IPS-18a (cell line): ENCODE measurements around the gene GSTM4.

Source experiments
- H3K27ac ChIP-seq: one replicate; pipeline ENCODE4 v1.5.1; 2013; ENCODE audit warnings: low read length
- H3K27me3 ChIP-seq: one replicate; pipeline ENCODE4 v1.6.1; 2013; ENCODE audit warnings: mild to moderate bottlenecking, low read length; ENCODE audit not compliant: control insufficient read depth, insufficient read depth
- H3K36me3 ChIP-seq: one replicate; pipeline ENCODE4 v1.6.1; 2013; ENCODE audit warnings: low read depth, low read length; ENCODE audit not compliant: control insufficient read depth
- H3K4me1 ChIP-seq: one replicate; pipeline ENCODE4 v1.6.1; 2013; ENCODE audit warnings: low read depth, low read length; ENCODE audit not compliant: control insufficient read depth
- H3K4me3 ChIP-seq: one replicate; pipeline ENCODE4 v1.5.1; 2013; ENCODE audit warnings: low read length
- H3K9ac ChIP-seq: one replicate; pipeline ENCODE4 v1.6.1; 2013; ENCODE audit warnings: mild to moderate bottlenecking, low read length, moderate library complexity
- H3K9me3 ChIP-seq: one replicate; pipeline ENCODE4 v1.6.1; 2013; ENCODE audit warnings: low read depth, low read length; ENCODE audit not compliant: control insufficient read depth

The GSTM4 gene

DNA sequence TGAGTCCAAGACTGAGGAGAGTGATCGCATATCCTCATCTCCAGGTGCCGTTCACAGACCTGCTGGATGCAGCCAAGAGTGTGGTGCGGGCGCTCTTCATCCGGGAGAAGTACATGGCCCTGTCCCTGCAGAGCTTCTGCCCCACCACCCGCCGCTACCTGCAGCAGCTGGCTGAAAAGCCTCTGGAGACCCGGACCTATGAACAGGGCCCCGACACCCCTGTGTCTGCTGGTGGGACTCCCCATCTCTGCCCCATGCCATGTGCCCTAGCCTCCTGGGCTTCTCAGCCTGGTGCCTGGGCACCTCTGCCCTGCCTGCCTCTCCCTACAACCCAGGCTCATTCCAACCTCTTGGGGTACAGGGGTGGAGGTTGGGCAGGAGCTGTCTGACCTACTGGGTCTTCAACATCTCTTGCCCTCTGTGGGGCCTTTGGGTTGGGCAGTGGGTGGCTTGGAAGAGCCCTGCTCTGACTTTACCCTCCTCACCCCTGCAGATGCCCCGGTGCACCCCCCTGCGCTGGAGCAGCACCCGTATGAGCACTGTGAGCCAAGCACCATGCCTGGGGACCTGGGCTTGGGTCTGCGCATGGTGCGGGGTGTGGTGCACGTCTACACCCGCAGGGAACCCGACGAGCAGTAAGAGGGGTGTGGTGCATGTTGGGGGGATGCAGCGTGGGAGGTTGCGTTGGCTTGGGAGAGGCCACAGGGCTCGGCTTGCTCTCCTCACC, 29.1 kb upstream of the GSTM4 start:
- no peaks in the 10 kb centered on the region for H3K4me1 ChIP-seq
- no peak overlapping the region for H3K4me3 ChIP-seq
- no peak overlapping the region for H3K27ac ChIP-seq
- H3K9ac ChIP-seq = no peak overlapping the region
- H3K9me3 ChIP-seq = no peaks in the 10 kb centered on the region
- no peaks in the 10 kb centered on the region for H3K27me3 ChIP-seq
- H3K36me3 ChIP-seq = peaks cover 28% of the 10 kb centered on the region

DNA sequence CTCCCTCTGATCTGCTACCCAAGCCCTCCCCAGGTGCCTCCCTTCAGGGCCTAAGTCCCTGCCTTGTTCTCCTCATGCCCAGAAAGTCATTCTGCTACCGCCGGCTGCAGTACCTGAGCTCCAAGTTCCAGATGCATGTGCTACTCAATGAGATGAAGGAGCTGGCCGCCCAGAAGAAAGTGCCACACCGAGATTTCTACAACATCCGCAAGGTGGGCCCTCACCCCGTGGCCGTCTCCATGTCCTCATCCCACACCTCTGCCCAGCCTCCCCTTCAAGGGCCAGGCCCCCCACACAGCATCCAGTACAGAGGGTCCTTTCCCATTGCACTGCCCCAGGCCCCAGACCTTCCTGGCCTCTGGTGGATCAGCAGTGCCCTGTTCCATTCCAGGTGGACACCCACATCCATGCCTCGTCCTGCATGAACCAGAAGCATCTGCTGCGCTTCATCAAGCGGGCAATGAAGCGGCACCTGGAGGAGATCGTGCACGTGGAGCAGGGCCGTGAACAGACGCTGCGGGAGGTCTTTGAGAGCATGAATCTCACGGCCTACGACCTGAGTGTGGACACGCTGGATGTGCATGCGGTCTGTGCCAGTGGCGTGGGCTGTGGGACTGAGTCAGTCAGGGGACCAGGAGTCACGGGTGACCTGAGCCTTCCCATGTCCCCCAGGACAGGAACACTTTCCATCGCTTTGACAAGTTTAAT, 28.1 kb upstream of the GSTM4 start:
- H3K9ac ChIP-seq = no peak overlapping the region

DNA sequence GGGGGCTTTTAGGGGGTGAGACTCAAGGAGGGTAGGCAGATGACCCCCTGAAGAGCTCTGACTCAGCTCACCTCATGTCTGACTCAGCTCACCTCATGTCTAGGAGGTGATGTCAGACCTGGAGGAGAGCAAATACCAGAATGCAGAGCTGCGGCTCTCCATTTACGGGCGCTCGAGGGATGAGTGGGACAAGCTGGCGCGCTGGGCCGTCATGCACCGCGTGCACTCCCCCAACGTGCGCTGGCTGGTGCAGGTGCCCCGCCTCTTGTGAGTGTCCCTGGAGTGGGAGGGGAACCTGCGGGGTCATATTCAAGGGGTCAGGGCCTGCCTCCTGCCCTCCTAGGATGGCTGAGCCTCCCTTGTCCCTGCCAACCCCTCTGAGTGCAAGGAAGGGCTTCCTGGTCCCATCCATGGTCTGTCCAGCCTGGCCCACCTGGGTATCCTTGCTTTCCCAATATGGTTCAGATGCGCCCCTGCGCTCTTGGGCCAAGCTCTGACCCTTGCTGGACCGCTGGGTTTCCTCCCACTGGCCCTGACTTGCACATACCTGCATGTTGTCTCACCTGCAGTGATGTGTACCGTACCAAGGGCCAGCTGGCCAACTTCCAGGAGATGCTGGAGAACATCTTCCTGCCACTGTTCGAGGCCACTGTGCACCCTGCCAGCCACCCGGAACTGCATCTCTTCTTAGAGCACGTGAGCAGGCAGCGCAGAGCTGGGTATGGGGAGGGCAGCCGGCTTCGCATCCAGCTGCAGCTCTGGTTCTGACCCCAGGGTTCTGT, 27.2 kb upstream of the GSTM4 start:
- H3K27me3 ChIP-seq = no peaks in the 10 kb centered on the region
- no peaks in the 10 kb centered on the region for H3K9me3 ChIP-seq
- no peak overlapping the region for H3K4me3 ChIP-seq
- peaks cover 28% of the 10 kb centered on the region for H3K36me3 ChIP-seq
- no peak overlapping the region for H3K9ac ChIP-seq
- no peaks in the 10 kb centered on the region for H3K4me1 ChIP-seq
- H3K27ac ChIP-seq = no peak overlapping the region

More for the DNA sequence above, 28.1 kb upstream of the GSTM4 start:
- Histone ChIP-seq H3K27ac (no peak overlapping the region), H3K36me3 (peaks cover 28% of the 10 kb centered on the region), H3K27me3 (no peaks in the 10 kb centered on the region), H3K9me3 (no peaks in the 10 kb centered on the region), H3K4me1 (no peaks in the 10 kb centered on the region), H3K4me3 (no peak overlapping the region)

DNA sequence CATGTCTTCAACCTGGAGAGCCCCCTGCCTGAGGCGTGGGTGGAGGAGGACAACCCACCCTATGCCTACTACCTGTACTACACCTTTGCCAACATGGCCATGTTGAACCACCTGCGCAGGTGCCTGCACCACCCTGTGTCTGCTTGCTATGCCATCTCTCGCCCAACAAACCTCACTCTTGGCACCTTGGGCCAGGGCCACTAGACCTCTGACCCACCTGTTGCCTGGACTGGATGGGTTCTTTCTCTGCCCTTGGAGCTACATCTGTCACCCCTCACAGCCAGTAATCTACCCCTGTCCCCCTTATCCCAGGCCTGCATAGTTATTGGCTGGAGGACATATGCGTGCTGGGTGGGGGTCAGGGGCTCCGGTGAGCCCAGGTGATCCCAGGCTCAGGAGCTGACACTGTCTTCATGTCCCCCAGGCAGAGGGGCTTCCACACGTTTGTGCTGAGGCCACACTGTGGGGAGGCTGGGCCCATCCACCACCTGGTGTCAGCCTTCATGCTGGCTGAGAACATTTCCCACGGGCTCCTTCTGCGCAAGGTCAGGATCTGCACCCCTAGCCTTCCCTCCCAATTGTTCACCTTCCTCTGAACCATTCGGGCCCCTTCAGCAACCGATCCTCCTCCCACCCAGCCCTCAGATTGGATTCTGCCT, 26.4 kb upstream of the GSTM4 start:
- no peak overlapping the region for H3K4me3 ChIP-seq
- no peak overlapping the region for H3K27ac ChIP-seq
- H3K27me3 ChIP-seq = no peaks in the 10 kb centered on the region
- H3K4me1 ChIP-seq = no peaks in the 10 kb centered on the region
- H3K9me3 ChIP-seq = no peaks in the 10 kb centered on the region
- peaks cover 28% of the 10 kb centered on the region for H3K36me3 ChIP-seq
- H3K9ac ChIP-seq = no peak overlapping the region

DNA sequence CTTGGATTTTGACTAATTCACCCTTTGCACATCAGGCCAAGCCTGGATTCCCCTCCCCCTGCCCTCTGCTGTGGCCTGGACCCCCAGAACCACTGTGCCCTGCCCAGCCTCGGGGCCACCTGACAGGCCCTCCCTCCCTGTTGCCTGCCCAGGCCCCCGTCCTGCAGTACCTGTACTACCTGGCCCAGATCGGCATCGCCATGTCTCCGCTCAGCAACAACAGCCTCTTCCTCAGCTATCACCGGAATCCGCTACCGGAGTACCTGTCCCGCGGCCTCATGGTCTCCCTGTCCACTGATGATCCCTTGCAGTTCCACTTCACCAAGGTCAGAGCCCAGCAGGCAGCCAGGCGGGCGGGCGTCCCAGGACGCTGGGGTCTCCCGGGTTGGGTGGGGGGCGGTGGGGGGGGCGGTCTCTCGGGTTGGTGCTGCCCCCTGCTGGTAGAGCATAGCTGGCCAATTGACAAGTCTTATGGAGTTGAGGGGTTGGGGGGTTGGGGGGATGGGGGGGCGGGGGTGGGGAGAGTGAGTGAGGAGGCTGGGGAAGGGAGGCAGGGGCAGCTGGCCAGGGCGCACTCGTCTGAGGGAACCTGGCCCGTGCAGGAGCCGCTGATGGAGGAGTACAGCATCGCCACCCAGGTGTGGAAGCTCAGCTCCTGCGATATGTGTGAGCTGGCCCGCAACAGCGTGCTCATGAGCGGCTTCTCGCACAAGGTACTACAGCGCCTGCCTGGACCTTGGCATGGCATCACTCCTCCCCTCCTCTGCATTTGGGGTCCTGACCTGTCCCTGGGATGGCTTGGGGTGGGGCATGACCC, 25.6 kb upstream of the GSTM4 start:
- H3K4me1 ChIP-seq = no peaks in the 10 kb centered on the region
- H3K36me3 ChIP-seq = peaks cover 28% of the 10 kb centered on the region
- H3K27me3 ChIP-seq = no peaks in the 10 kb centered on the region
- H3K9ac ChIP-seq = no peak overlapping the region
- H3K9me3 ChIP-seq = no peaks in the 10 kb centered on the region
- no peak overlapping the region for H3K27ac ChIP-seq
- H3K4me3 ChIP-seq = no peak overlapping the region

DNA sequence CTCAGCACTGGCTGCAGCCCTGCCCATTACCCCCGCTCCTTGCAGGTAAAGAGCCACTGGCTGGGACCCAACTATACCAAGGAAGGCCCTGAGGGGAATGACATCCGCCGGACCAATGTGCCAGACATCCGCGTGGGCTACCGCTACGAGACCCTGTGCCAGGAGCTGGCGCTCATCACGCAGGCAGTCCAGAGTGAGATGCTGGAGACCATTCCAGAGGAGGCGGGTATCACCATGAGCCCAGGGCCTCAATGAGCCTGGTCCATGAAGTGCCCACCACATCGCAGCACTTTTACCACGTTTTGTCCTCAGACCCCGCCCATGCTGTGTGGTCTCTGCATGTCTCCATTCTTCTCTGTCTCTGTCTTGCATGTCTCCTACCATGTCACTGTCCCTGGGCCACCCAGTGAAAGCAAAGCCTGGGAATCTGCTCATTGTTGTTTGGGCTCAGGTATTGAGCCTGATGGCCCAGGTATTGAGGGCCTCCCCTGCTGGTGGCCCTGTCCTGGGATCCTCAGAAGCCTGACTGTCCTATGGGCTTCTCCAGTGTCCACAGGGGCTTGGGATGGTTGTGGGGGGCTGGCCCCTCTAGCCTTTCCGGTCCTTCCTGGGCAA, 24.9 kb upstream of the GSTM4 start:
- H3K27ac ChIP-seq = no peak overlapping the region
- H3K4me3 ChIP-seq = no peak overlapping the region
- peaks cover 28% of the 10 kb centered on the region for H3K36me3 ChIP-seq
- H3K9ac ChIP-seq = no peak overlapping the region
- peaks cover 7% of the 10 kb centered on the region for H3K4me1 ChIP-seq
- no peaks in the 10 kb centered on the region for H3K9me3 ChIP-seq
- no peaks in the 10 kb centered on the region for H3K27me3 ChIP-seq

DNA sequence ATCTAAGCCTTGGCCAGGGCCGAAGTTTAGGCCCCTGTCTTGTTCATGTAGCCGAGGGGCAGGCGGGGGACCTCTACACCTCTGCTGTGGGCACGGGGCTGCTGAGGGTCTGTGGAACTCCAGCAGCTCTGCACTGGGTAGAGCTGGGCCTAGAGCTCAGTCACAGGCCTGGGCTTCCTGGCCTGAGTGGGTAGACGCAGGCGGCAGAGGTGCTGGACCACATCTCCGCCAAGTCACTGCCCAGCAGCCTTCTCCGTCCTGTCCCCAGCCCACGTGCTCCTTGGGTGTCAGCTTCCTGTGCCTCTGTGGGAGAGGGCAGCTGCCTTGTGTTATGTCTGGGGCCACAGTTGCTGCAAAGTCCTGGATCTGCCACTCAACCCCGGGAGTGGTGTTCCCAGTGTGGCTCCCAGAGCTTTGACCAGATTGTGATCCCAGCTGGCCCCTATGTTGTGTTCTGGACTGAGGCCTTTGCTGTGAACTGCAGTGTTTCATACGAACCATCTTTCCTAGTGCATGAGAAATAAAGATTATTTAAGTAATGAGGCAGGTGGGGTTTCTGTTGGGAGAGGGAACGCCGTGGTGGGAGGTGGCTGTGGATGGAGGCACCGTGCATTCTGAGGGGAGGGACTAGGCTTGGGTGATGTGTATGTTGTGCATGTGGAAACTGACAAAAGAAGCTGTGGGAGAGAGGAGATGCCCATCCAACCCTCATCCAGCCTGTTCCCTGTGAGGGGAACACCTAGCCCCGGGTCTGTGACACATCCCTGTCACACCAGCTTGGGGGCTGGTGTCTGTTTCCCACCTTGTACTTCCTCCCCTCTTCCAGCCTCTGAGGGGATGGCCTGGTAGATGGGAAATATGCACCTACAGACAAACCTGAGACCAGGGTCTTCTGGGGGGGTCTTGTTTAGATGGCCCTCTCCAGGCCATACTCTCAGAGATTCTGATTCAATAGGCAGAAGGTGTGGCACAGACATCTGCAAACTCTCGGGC, 24.1 kb upstream of the GSTM4 start:
- Histone ChIP-seq H3K9ac (no peak overlapping the region), H3K36me3 (peaks cover 24% of the 10 kb centered on the region), H3K4me1 (peaks cover 15% of the 10 kb centered on the region), H3K9me3 (no peaks in the 10 kb centered on the region), H3K4me3 (no peak overlapping the region), H3K27me3 (no peaks in the 10 kb centered on the region), H3K27ac (no peak overlapping the region)

DNA sequence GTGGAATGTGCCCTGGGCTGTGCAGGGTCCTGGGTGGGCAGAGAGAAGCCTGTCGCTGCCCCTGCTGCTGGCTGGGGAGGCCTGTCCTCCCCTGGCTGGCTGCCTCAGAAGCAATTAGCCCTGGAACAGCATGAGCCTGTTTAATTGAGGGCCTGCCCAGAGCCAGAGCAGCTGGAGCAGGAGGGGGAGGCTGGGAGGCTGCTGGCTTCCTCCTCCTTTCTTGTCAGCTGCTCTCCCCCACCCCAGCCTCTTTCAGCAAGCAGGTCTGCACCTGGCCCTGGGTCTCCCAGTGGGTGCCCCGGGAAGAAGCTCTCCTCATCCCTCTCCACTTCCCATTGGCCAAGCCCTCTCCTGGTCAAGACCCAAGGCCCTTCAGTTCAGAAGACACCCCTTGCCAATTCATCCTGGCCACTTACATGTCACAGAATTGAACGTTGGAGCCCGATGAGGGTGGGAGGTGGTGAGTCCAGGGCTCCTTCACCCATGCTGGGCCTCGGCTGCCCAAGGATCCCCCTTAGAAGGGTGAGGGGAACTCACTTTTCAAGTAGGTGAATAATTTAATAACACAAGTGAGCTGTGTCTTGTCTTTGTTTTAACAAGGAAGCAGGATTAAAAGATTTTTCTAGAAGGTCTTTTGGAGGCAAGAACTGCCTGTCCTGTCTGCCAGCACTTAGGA, 23.1 kb upstream of the GSTM4 start:
- peaks cover 15% of the 10 kb centered on the region for H3K4me1 ChIP-seq
- no peaks in the 10 kb centered on the region for H3K9me3 ChIP-seq
- no peak overlapping the region for H3K27ac ChIP-seq
- H3K9ac ChIP-seq = no peak overlapping the region
- H3K27me3 ChIP-seq = no peaks in the 10 kb centered on the region
- no peak overlapping the region for H3K4me3 ChIP-seq
- H3K36me3 ChIP-seq = peaks cover 20% of the 10 kb centered on the region

DNA sequence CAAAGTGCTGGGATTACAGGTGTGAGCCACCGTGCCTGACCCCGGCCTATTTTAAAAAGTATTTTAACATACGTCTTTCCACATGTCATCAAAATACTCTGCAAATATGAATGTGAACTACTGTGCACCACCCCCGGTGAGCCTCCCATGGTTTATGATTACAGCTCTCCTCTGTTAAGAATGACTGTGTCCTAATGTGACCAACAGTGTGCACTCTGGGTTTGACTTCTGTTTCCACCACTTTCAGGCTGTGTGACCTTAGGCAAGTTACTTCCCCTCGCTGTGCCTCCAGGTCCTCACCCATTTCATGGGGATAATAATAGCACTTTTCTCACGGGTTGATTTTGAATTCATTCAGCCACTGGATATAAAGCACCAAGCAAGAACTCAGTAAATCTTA, 21.6 kb upstream of the GSTM4 start:
- Histone ChIP-seq H3K4me3 (no peak overlapping the region), H3K9ac (no peak overlapping the region), H3K4me1 (peaks cover 15% of the 10 kb centered on the region), H3K27ac (no peak overlapping the region), H3K27me3 (no peaks in the 10 kb centered on the region), H3K9me3 (no peaks in the 10 kb centered on the region), H3K36me3 (peaks cover 10% of the 10 kb centered on the region)
